OCI-LY3 (cell line): ENCODE results near the gene TMEM150C.

Experiments
- H2AFZ ChIP-seq: fragments of 200-600, 300-600 bp; shearing (Covaris generic); 2 replicates; pipeline ENCODE4 v1.6.0; 2014; ENCODE audit warnings: antibody characterized with exemption, low read depth, low read length
- H3K27ac ChIP-seq: fragments of 200-600, 300-600 bp; sonication (generic); 2 replicates; pipeline ENCODE4 v1.5.1; 2014; ENCODE audit warnings: mild to moderate bottlenecking, low read length, moderate library complexity, mixed read lengths
- H3K27me3 ChIP-seq: fragments of 200-600, 300-600 bp; sonication (generic); 2 replicates; pipeline ENCODE4 v1.6.1; 2014; ENCODE audit warnings: low read depth, low read length, mixed read lengths
- H3K36me3 ChIP-seq: fragments of 200-600, 300-600 bp; sonication (generic); replicated peaks from 2 replicates; pipeline ENCODE3; 2014; ENCODE audit warnings: low read depth, low read length, mixed read lengths
- H3K4me1 ChIP-seq: fragments of 300-600, 200-600 bp; sonication (generic); 2 replicates; pipeline ENCODE4 v1.6.1; 2014; ENCODE audit warnings: low read length, mixed read lengths
- H3K4me2 ChIP-seq: fragments of 200-600, 300-600 bp; sonication (generic); 2 replicates; pipeline ENCODE4 v1.6.1; 2014; ENCODE audit warnings: low read length, mixed read lengths
- H3K4me3 ChIP-seq: fragments of 300-600, 200-600 bp; sonication (generic); 2 replicates; pipeline ENCODE4 v1.5.1; 2014; ENCODE audit warnings: antibody characterized with exemption, mild to moderate bottlenecking, low read length, moderate library complexity
- H3K79me2 ChIP-seq: fragments of 300-600, 200-600 bp; shearing (Covaris generic); 2 replicates; pipeline ENCODE4 v1.6.1; 2014; ENCODE audit warnings: mild to moderate bottlenecking, low read length, mixed read lengths
- H3K9ac ChIP-seq: fragments of 300-600, 200-600 bp; shearing (Covaris generic); 2 replicates; pipeline ENCODE4 v1.6.0; 2014; ENCODE audit warnings: mild to moderate bottlenecking, low read length, moderate library complexity
- H3K9me3 ChIP-seq: fragments of 200-600, 300-600 bp; shearing (Covaris generic); 2 replicates; pipeline ENCODE4 v1.6.1; 2014; ENCODE audit warnings: low read length, mixed read lengths; ENCODE audit not compliant: insufficient read depth
- H4K20me1 ChIP-seq: fragments of 200-600, 300-600 bp; sonication (generic); 2 replicates; pipeline ENCODE4 v1.6.1; 2016; ENCODE audit warnings: low read length, mixed read lengths; ENCODE audit not compliant: insufficient read depth
- CTCF ChIP-seq: fragments of 200-600, 300-600 bp; sonication (generic); IDR thresholded peaks from 2 replicates; pipeline ENCODE4 v1.5.1; 2014; ENCODE audit warnings: antibody characterized with exemption, low read length, low read depth
- EZH2phosphoT487 ChIP-seq: fragments of 200-600 bp; shearing (Covaris generic); IDR thresholded peaks from 2 replicates; pipeline ENCODE4 v1.6.1; 2018; ENCODE audit warnings: antibody characterized with exemption, mixed run types, low read depth

The TMEM150C gene

GRCh38 chr4:82461710-82462109 lies 100.1 kb downstream of the TMEM150C start:
- Histone ChIP-seq H3K4me1 (no peaks in the 10 kb centered on the region), H3K4me3 (no peak overlapping the region), H3K9me3 (no peaks in the 10 kb centered on the region), H4K20me1 (no peaks in the 10 kb centered on the region), H2AFZ (no peak overlapping the region), H3K27ac (no peak overlapping the region), H3K79me2 (no peaks in the 10 kb centered on the region), H3K9ac (no peak overlapping the region), H3K27me3 (no peaks in the 10 kb centered on the region), H3K4me2 (no peak overlapping the region), H3K36me3 (peaks cover 54% of the 10 kb centered on the region)
- TF ChIP-seq EZH2phosphoT487 (no peak), CTCF (no peak)

GRCh38 chr4:82458729-82459128 lies 103.1 kb downstream of the TMEM150C start:
- H2AFZ ChIP-seq: no peak overlapping the region
- H3K4me2 ChIP-seq: no peak overlapping the region
- H3K4me3 ChIP-seq: no peak overlapping the region
- H3K9me3 ChIP-seq: no peaks in the 10 kb centered on the region
- H3K36me3 ChIP-seq: peaks cover 51% of the 10 kb centered on the region
- no peaks in the 10 kb centered on the region for H3K4me1 ChIP-seq
- no peaks in the 10 kb centered on the region for H3K27me3 ChIP-seq
- no peak overlapping the region for H3K27ac ChIP-seq
- TF ChIP-seq EZH2phosphoT487 (no peak), CTCF (no peak)
- no peak overlapping the region for H3K9ac ChIP-seq
- no peaks in the 10 kb centered on the region for H3K79me2 ChIP-seq
- no peaks in the 10 kb centered on the region for H4K20me1 ChIP-seq

GRCh38 chr4:82457266-82457665 lies 104.5 kb downstream of the TMEM150C start:
- no peak for TF ChIP-seq EZH2phosphoT487
- no peak for TF ChIP-seq CTCF
- H3K4me2 ChIP-seq: no peak overlapping the region
- no peaks in the 10 kb centered on the region for H4K20me1 ChIP-seq
- no peaks in the 10 kb centered on the region for H3K4me1 ChIP-seq
- peaks cover 4% of the 10 kb centered on the region; the same call in 1 of the 2 replicates for H3K79me2 ChIP-seq
- peaks cover 48% of the 10 kb centered on the region for H3K36me3 ChIP-seq
- H3K27ac ChIP-seq: no peak overlapping the region
- no peak overlapping the region for H2AFZ ChIP-seq
- no peaks in the 10 kb centered on the region for H3K9me3 ChIP-seq
- no peak overlapping the region for H3K4me3 ChIP-seq
- no peaks in the 10 kb centered on the region for H3K27me3 ChIP-seq
- H3K9ac ChIP-seq: no peak overlapping the region

- H3K4me2 ChIP-seq: no peak overlapping the region
- no peaks in the 10 kb centered on the region for H3K4me1 ChIP-seq
- peaks cover 10% of the 10 kb centered on the region for H4K20me1 ChIP-seq
- no peak overlapping the region for H3K4me3 ChIP-seq
- H3K27me3 ChIP-seq: no peaks in the 10 kb centered on the region
- H3K79me2 ChIP-seq: peaks cover 48% of the 10 kb centered on the region
- no peak overlapping the region for H3K9ac ChIP-seq
- no peaks in the 10 kb centered on the region for H3K9me3 ChIP-seq
- no peak overlapping the region for H3K27ac ChIP-seq
- TF ChIP-seq CTCF (no peak), EZH2phosphoT487 (no peak)
- peaks cover 57% of the 10 kb centered on the region for H3K36me3 ChIP-seq
- H2AFZ ChIP-seq: no peak overlapping the region
Measured at GRCh38 chr4:82452026-82452425, 109.8 kb downstream of the TMEM150C start.
